ENCODE results near the gene SLC22A3. TPM values are rescaled to one million over a fixed set of nuclear protein-coding genes. Genes with fewer than 3 reads are reported as not detected.
A peak's percentile ranks its signal among the peaks of the same experiment; 100 is the strongest.

Gene SLC22A3
- total RNA-seq, 1 donor from 2014 or later: 0.57 TPM

GRCh38 chr6:160431791-160432404, 83.7 kb downstream of the SLC22A3 start:
- no peak overlapping the region for H2AFZ ChIP-seq (ENCODE audit: low read depth, low read length)
- H3K9me3 Mint-ChIP-seq (ENCODE audit: unreplicated experiment): peaks cover 1% of the 10 kb centered on the region
- peaks cover 1% of the 10 kb centered on the region for H3K36me3 Mint-ChIP-seq (ENCODE audit: low read depth, unreplicated experiment)
- DNase-seq (ENCODE audit: low read depth) (peak; percentile 30), FAIRE-seq (no peak)
- no peak overlapping the region for H3K27ac ChIP-seq (ENCODE audit: low read depth, low read length)
- H3K4me1 ChIP-seq (ENCODE audit: insufficient read depth, low read length): peaks cover 4% of the 10 kb centered on the region
- H3K79me2 ChIP-seq (ENCODE audit: insufficient read depth, low read length): no peaks in the 10 kb centered on the region
- no peak overlapping the region for H3K27ac Mint-ChIP-seq (ENCODE audit: unreplicated experiment)
- no peaks in the 10 kb centered on the region for H3K4me1 Mint-ChIP-seq (ENCODE audit: low read depth, unreplicated experiment)
- H3K36me3 ChIP-seq (ENCODE audit: insufficient read depth, low read length): no peaks in the 10 kb centered on the region
- no peak overlapping the region for H3K4me2 ChIP-seq (ENCODE audit: low read length)
- no peak for TF ChIP-seq CTCF (IDR thresholded peaks at IDR 0.05; ENCODE audit: insufficient read depth, low read depth, low read length)
- TF ChIP-seq EZH2 (IDR thresholded peaks at IDR 0.05; ENCODE audit: insufficient read depth, low read length): no peak
- no peak overlapping the region for H3K9ac ChIP-seq (ENCODE audit: low read length)
- H3K27me3 Mint-ChIP-seq (ENCODE audit: low read depth, unreplicated experiment): peaks cover 12% of the 10 kb centered on the region
- no peaks in the 10 kb centered on the region for H3K27me3 ChIP-seq (ENCODE audit: insufficient read depth, low read length)
- H4K20me1 ChIP-seq (ENCODE audit: insufficient read depth, low read length): no peaks in the 10 kb centered on the region
- H3K9me3 ChIP-seq (ENCODE audit: insufficient read depth, low read depth, low read length): no peaks in the 10 kb centered on the region
- H3K4me3 Mint-ChIP-seq (ENCODE audit: unreplicated experiment): no peak overlapping the region
- no peak overlapping the region for H3K4me3 ChIP-seq (ENCODE audit: insufficient read depth, low read depth, low read length)

GRCh38 chr6:160435935-160436334, 87.8 kb downstream of the SLC22A3 start:
- H3K36me3 Mint-ChIP-seq (ENCODE audit: low read depth, unreplicated experiment): no peaks in the 10 kb centered on the region
- H3K27me3 Mint-ChIP-seq (ENCODE audit: low read depth, unreplicated experiment): peaks cover 22% of the 10 kb centered on the region
- H3K9me3 Mint-ChIP-seq (ENCODE audit: unreplicated experiment): no peaks in the 10 kb centered on the region
- TF ChIP-seq CTCF (IDR thresholded peaks at IDR 0.05; ENCODE audit: insufficient read depth, low read depth, low read length) (no peak), EZH2 (IDR thresholded peaks at IDR 0.05; ENCODE audit: insufficient read depth, low read length) (no peak)
- Histone ChIP-seq H3K27me3 (ENCODE audit: insufficient read depth, low read length) (no peaks in the 10 kb centered on the region), H3K9ac (ENCODE audit: low read length) (no peak overlapping the region), H3K4me3 (ENCODE audit: insufficient read depth, low read depth, low read length) (no peak overlapping the region), H3K27ac (ENCODE audit: low read depth, low read length) (no peak overlapping the region), H4K20me1 (ENCODE audit: insufficient read depth, low read length) (no peaks in the 10 kb centered on the region), H2AFZ (ENCODE audit: low read depth, low read length) (no peak overlapping the region), H3K9me3 (ENCODE audit: insufficient read depth, low read depth, low read length) (no peaks in the 10 kb centered on the region), H3K4me2 (ENCODE audit: low read length) (no peak overlapping the region), H3K79me2 (ENCODE audit: insufficient read depth, low read length) (no peaks in the 10 kb centered on the region), H3K4me1 (ENCODE audit: insufficient read depth, low read length) (no peaks in the 10 kb centered on the region), H3K36me3 (ENCODE audit: insufficient read depth, low read length) (no peaks in the 10 kb centered on the region)
- no peak for FAIRE-seq
- H3K4me1 Mint-ChIP-seq (ENCODE audit: low read depth, unreplicated experiment): no peaks in the 10 kb centered on the region
- no peak for DNase-seq (ENCODE audit: low read depth)
- H3K4me3 Mint-ChIP-seq (ENCODE audit: unreplicated experiment): no peak overlapping the region
- H3K27ac Mint-ChIP-seq (ENCODE audit: unreplicated experiment): no peak overlapping the region

GRCh38 chr6:160437154-160437553, 89.0 kb downstream of the SLC22A3 start:
- H3K27ac ChIP-seq (ENCODE audit: low read depth, low read length): no peak overlapping the region
- H3K9ac ChIP-seq (ENCODE audit: low read length): no peak overlapping the region
- FAIRE-seq (no peak), DNase-seq (ENCODE audit: low read depth) (no peak)
- Mint-ChIP-seq H3K4me3 (ENCODE audit: unreplicated experiment) (no peak overlapping the region), H3K36me3 (ENCODE audit: low read depth, unreplicated experiment) (no peaks in the 10 kb centered on the region), H3K9me3 (ENCODE audit: unreplicated experiment) (no peaks in the 10 kb centered on the region), H3K4me1 (ENCODE audit: low read depth, unreplicated experiment) (no peaks in the 10 kb centered on the region), H3K27ac (ENCODE audit: unreplicated experiment) (no peak overlapping the region), H3K27me3 (ENCODE audit: low read depth, unreplicated experiment) (peaks cover 22% of the 10 kb centered on the region)
- no peaks in the 10 kb centered on the region for H3K9me3 ChIP-seq (ENCODE audit: insufficient read depth, low read depth, low read length)
- TF ChIP-seq EZH2 (IDR thresholded peaks at IDR 0.05; ENCODE audit: insufficient read depth, low read length): no peak
- TF ChIP-seq CTCF (IDR thresholded peaks at IDR 0.05; ENCODE audit: insufficient read depth, low read depth, low read length): no peak
- no peaks in the 10 kb centered on the region for H3K4me1 ChIP-seq (ENCODE audit: insufficient read depth, low read length)
- no peaks in the 10 kb centered on the region for H3K79me2 ChIP-seq (ENCODE audit: insufficient read depth, low read length)
- H2AFZ ChIP-seq (ENCODE audit: low read depth, low read length): no peak overlapping the region
- no peak overlapping the region for H3K4me3 ChIP-seq (ENCODE audit: insufficient read depth, low read depth, low read length)
- no peaks in the 10 kb centered on the region for H3K27me3 ChIP-seq (ENCODE audit: insufficient read depth, low read length)
- no peak overlapping the region for H3K4me2 ChIP-seq (ENCODE audit: low read length)
- H3K36me3 ChIP-seq (ENCODE audit: insufficient read depth, low read length): no peaks in the 10 kb centered on the region
- no peaks in the 10 kb centered on the region for H4K20me1 ChIP-seq (ENCODE audit: insufficient read depth, low read length)
